ENCODE measurements around the gene B4GALNT2.
"Not testable (repeated sequence)": the region's sequence is repeated elsewhere in the genome, so short reads cannot be mapped to it uniquely, and the experiment has no call there.

Gene B4GALNT2

DNA sequence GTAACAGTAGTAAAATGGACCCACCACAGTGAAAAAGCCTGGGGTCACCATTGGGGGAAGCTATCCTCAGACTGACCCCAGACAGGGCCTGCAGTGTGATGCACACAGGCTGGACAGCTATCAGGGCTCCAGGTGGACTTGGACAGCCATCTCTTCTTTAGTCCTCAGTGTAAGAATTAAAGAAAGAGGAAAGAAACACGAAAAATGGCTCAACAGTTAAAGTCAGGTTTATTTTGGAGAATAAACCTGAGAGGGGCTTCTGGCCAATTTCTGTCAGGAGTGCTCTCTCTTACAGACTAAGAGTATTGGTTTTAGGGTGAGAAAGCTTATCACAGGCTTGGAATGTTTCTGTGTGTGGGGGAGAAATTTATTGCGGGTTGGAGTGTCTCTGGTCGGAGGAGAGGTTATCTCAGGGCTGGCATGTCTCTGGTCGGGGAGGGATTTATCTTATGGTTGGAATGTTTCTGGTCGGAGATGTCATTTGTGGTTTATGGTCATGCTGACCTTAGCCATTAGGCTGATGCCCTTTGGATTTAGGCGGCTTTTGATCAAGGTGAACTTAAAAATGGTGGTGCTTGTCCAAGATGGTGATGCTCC lies 10.8 kb upstream of the B4GALNT2 start:
- no peak for DNase-seq (ENCODE audit: low spot score)

GRCh38 chr17:49122566-49122965 lies 10.0 kb upstream of the B4GALNT2 start:
- no peak for DNase-seq (ENCODE audit: low spot score)

DNA sequence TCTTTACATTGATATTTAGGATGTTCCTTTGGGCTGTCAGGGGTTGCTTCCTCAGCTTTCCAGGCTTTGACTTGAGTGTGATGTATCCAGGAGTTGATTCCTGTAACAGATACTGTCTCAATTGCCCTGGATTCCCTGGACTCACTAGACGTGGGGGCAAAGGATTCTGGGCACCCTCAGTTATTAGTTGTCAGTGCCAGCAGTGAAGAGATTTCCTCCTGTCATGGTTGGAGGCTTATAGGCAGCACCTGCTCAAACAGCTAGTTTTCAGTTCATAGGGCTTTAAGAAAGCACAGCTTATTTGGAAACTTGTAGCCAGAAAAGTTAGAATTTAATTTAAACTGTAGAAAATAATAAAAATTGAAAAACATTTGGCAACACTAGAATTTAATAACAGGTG lies 9.5 kb upstream of the B4GALNT2 start:
- DNase-seq (ENCODE audit: low spot score) = no peak

DNA sequence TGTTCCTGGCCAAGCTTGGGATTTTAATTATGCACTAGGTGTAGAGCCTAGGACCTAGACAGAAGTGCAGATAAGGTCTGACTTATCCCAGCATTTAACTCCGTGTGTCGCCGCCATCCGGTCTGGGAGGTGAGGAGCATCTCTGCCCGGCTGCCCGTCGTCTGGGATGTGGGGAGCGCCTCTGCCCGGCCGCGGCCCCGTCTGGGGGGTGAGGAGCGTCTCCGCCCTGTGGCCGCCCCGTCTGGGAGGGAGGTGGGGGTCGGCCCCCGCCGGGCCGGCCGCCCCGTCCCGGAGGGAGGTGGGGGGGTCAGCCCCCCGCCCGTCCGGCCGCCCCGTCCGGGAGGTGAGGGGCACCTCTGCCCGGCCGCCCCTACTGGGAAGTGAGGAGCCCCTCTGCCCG lies 7.1 kb upstream of the B4GALNT2 start:
- no peak for DNase-seq (ENCODE audit: low spot score)

- DNase-seq (ENCODE audit: low spot score) = not testable (repeated sequence)
Measured at GRCh38 chr17:49126183-49126859, 6.2 kb upstream of the B4GALNT2 start.

- DNase-seq (ENCODE audit: low spot score) = not testable (repeated sequence)
Measured at GRCh38 chr17:49129359-49129950, 3.1 kb upstream of the B4GALNT2 start.

DNA sequence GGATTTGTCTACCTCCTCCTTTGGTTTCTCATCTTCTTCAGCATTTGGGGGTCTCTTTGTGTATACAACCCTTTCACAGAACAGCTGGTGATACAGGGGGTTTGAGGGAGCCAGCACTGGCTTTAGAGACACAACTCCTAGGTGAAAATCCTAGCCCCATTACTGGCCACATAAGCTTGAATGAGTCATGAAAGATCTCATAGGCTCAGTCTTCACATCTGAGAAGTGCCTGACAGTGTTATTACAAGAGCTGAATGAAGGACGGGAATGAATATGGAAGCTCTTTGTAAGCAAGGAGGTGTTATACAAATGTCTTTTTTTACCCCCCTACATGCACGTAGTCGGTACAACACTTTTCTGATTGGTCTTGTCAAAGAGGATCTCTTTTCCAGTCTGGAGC lies 1.7 kb upstream of the B4GALNT2 start:
- DNase-seq (ENCODE audit: low spot score) = no peak

- DNase-seq (ENCODE audit: low spot score) = no peak
Measured at GRCh38 chr17:49132317-49132698, 261 bp upstream of the B4GALNT2 start.

- peak; percentile 9 for DNase-seq (ENCODE audit: low spot score)
Measured at GRCh38 chr17:49136335-49136734, 3.8 kb downstream of the B4GALNT2 start.

DNA sequence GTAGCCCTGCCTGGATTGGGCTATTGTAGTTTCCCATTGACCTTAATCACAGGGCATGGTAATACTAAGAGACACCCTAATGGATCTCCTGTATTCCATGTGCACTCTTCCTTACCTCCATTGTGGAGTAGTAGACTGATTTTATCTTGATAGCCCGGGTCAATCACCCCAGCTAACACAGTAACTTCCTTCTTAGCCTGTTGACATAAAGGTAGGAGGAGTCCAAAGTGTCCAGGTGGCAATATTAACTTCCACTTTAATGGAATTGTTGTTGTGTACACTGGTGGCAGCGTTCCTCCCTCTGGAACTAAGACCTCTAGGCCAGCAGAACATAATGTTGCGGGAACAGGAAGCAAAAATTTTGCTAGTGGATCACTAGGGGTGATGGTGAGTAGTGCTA lies 13.1 kb downstream of the B4GALNT2 start:
- not testable (repeated sequence) for DNase-seq (ENCODE audit: low spot score)

- DNase-seq (ENCODE audit: low spot score) = no peak
Measured at GRCh38 chr17:49146620-49147306, 14.2 kb downstream of the B4GALNT2 start.

DNA sequence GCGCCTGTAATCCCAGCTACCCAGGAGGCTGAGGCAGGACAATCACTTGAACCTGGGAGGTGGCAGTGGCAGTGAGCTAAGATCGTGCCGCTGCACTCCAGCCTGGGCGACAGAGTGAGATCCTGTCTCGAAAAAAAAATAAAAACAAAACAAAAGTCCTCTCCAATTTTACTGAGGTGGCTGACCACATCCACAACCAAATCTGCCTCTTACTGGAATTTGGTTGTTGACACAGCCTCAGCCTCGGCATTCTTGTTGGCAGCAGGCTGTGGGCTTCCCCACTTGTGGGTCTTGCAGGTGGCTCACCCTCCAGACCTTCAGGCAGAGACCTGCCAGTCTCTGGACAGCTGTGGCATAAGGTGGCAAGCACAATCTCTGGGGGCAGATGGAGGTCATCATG lies 15.6 kb downstream of the B4GALNT2 start:
- no peak for DNase-seq (ENCODE audit: low spot score)

DNA sequence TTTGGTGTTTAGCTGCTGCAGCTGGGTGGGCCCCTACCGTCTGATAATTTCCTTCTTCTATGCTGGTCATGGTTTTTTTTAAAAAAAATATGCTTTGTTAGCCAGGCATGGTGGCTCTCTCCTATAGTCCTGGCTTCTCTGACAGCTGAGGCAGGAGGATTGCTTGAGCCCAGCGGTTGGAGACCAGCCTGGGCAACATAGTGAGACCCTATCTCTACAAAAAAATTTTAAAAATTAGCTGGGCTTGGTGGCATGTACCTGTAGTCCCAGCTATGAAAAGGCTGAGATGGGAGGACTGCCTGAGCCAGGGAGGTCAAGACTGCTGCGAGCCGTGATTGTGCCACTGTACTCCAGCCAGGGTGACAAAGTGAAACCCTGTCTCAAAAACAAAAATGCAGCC lies 19.4 kb downstream of the B4GALNT2 start:
- DNase-seq (ENCODE audit: low spot score) = no peak

DNA sequence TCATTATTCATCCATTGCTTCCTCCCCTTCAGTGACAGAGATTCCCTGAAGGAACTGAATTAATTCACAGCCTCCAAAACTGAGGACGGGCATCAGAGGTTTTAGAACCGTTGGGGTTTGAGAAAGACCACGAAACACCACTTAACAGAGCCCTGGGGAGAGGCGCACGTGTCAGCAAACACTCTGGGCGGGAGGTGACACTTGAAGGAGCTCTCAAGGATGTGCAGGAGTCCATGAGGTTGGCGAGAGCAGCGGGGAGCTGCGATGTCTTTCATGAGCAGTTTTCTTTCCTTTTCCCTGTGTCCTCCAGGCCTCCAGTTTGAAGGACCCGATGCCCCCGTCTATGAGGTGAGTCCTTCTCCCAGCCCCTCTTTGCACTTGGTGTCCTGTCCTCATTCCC lies 23.7 kb downstream of the B4GALNT2 start:
- DNase-seq (ENCODE audit: low spot score) = no peak

DNA sequence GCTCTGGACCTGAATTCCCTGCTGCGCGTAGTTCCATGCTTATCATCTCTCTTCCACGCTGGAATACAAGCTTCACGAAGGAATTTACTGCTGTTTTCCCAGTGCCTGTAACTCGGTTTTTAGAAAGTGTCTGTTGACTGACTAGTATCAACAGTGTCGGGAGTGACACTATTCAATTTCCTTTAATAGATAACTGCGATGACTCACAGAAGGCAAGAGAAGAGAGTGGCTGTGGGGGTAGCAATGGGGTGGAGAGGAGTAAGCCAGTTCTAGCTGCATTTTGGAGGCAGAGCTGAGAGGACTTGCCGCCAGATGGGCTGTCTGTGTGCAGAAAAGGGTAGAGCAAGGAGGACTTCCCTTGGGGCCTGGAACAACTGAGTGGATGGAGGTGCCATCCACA lies 25.2 kb downstream of the B4GALNT2 start:
- DNase-seq (ENCODE audit: low spot score) = no peak

- no peak for DNase-seq (ENCODE audit: low spot score)
Measured at GRCh38 chr17:49162866-49163265, 30.3 kb downstream of the B4GALNT2 start.

DNA sequence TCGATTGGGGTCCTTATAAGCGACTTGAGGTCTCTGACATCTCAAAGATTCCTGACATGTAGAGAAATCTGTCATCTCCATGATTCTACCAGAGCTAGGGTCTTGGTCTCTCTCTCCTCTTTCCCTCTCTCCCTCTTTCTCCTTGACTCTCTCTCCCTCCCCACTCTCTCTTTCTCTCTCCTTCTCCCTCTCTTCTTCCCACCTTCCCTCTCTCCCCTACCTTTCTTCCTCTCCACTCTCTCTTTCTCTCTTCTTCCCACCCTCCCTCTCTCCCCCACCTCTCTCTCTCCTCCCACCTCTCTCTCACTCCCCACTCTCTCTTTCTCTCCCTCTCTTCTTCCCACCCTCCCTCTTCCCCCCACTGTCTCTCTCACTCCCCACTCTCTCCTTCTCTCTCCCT lies 32.6 kb downstream of the B4GALNT2 start:
- DNase-seq (ENCODE audit: low spot score) = no peak

DNA sequence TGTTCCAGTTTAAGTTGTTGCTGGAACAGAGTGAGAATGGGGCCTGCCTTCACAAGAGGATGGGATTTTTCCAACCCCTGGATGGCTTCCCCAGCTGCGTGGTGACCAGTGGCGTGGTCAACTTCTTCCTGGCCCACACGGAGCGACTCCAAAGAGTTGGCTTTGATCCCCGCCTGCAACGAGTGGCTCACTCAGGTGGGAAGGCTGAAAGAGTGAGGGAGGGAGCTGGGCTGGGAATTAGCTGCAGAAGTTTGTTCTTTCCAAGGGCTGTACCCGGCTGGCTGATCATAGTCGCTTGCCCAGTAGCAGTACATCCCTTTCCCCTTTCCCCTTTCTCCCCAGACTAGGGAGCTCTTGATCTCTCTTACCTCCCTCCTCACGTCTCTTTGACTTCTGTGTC lies 36.1 kb downstream of the B4GALNT2 start:
- DNase-seq (ENCODE audit: low spot score) = no peak

- no peak for DNase-seq (ENCODE audit: low spot score)
Measured at GRCh38 chr17:49170216-49170615, 37.6 kb downstream of the B4GALNT2 start.

DNA sequence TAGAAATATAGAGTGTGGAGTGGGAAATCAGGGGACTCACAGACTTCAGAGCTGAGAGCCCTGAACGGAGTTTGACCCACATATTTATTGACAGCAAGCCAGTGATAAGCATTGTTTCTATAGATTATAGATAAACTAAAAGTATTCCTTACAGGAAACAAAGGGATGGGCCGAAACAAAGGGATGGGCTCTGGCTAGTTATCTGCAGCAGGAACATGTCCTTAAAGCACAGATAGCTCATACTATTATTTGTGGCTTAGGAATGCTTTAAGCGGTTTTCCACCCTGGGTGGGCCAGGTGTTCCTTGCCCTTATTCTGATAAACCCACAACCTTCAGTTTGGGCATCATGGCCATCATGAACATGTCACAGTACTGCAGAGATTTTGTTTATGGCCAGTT lies 38.1 kb downstream of the B4GALNT2 start:
- DNase-seq (ENCODE audit: low spot score) = not testable (repeated sequence)

DNA sequence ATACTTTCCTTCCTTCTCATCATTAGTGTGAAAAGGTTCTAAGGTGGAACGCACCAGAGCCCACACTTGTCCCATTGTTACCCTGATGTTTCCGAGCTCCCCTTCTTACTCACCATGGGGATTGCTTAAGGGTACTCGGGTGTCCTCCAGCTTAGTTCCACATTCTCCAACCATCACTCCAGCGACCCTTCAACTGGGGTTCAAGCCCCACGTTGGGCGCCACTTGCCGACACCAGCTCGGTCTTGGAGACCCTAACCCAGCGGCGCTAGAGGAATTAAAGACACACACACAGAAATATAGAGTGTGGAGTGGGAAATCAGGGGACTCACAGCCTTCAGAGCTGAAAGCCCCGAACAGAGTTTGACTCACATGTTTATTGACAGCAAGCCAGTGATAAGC lies 43.4 kb downstream of the B4GALNT2 start:
- not testable (repeated sequence) for DNase-seq (ENCODE audit: low spot score)

DNA sequence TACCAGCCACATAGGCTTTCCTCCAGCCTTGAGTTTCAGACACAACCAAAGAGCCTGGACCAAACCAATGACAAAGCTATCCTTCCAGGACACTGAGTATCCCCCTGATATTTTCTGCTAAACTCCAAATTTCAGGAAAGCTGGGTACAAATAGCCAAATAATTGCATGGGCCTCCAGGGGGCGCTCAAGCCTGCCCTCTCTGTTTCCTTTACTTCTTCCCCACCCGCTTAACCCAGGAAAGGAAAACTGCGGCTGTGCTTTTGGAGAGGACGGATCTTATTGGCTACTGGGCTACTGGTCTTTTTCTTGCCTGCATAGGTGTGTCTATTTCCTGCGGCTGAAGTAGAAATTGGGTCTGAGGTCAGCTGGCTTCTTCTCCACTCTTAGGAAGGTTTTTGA lies 47.7 kb downstream of the B4GALNT2 start:
- peak; percentile 75 for DNase-seq (ENCODE audit: low spot score)

DNA sequence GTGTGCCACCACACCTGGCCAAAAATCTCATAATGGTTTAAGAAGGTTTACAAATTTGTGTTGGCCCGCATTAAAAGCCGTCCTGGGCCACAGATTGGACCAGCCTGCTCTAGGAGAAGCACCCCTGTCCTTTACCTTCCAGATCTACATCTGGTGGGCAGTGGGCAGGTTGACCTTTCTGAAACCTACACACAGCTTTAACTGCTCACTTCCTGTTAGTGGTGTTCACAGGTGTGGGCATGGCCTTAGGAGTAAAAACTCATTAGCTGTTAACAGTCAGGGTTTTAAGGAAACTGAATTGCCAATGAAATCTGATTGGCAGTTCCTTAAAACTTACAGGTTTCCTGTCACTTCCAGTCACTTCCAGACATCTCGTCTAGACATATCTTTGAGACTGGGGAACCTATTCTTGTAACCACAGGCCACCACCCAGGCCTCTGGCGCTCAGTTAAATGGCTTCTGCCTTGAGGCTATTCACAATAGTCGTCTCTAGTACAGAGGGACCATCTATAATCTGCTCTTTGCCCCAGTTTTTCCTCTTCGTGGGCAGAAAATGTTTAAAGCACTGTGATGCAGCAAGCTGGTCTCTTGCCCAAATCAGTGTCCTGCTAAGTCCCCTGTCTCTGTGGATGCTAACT lies 48.5 kb downstream of the B4GALNT2 start:
- DNase-seq (ENCODE audit: low spot score) = no peak
